ENCODE measurements around the gene VAV2. TPM values are rescaled to one million over a fixed set of nuclear protein-coding genes. Genes with fewer than 3 reads are reported as not detected.

Gene VAV2
- total RNA-seq, 1 donor from 2014 or later, result 9.1 TPM

GRCh38 chr9:133794016-133794760 is 197.9 kb downstream of the VAV2 start:
- ATAC-seq, result no peak

DNA sequence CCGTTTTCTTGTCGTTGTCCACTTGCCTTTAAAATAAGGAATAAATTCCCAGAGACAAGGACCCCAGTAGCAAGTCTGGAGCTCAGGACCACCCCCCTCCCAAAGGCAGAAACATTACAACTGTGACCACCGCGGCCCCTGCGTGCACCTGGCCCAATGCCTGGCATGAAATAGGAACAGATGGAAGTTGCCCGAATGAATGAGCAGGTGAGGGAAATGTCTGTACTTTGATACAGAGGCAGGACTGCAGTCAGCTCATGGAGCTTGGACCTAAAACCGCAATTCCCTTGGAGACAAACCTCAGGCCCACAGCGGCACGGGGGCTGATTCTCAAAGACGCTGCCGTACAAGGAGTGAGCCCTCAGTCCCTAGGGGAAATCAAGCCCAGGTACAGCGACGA is 198.7 kb downstream of the VAV2 start:
- no peak for ATAC-seq

DNA sequence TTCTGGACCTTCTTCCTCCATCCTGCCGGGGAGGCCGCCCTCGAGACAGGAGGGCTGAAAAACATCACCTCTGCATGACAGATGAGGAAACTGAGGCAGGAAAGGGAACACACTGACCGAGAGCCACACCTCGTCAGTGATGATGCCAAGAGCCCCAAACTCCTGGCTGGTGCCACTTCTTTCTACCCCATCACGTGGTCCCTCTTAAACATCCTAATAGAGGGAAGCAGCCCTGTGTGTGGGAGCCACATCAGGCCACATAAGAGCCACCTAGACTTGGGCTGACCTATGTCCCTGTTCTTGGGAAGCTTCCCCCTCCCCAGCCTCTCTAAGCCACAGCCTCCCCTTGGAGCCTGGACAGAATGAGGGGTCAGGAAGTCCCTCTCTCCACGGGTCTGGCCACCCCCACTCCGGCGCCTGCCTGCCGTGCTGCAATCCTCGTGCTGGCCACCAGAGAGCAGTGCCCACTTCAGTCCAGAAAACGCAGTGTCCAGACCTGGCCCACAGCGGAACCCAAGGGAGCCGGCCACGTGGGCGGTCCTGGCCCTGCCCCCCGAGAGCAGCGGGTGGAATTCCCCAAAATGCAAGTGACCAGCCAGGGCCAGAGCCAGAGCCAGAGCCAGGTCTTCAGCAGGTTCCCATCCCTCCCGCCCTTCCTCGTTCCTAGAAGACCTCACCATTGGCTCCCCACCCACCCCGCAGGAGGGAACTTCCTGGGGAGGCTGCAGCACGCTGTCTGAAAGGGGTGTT is 199.2 kb downstream of the VAV2 start:
- peak; percentile 63 for ATAC-seq

GRCh38 chr9:133791735-133792649 is 200.1 kb downstream of the VAV2 start:
- no peak for ATAC-seq

DNA sequence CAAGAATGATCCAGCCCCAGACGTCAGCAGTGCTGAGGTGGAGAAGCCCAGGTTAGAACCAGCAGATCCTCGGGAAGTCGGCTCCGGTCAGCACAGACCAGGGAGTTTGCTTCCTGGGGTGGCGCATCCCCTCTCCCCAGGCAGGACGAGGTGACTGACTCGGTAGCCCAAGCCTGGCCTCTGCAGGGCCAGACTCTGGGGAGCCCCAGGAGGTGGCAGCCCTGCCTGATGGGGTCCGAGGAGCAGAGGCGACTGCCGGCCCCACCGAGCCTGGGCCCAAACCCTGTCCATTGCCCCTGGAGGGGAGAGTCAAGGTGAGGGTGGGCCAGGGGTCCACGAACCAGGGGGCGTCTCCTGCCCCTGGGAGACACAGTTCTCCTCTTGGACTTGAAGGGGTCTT is 201.1 kb downstream of the VAV2 start:
- ATAC-seq, result no peak

- no peak for ATAC-seq
Measured at GRCh38 chr9:133789778-133790177, 202.3 kb downstream of the VAV2 start.

DNA sequence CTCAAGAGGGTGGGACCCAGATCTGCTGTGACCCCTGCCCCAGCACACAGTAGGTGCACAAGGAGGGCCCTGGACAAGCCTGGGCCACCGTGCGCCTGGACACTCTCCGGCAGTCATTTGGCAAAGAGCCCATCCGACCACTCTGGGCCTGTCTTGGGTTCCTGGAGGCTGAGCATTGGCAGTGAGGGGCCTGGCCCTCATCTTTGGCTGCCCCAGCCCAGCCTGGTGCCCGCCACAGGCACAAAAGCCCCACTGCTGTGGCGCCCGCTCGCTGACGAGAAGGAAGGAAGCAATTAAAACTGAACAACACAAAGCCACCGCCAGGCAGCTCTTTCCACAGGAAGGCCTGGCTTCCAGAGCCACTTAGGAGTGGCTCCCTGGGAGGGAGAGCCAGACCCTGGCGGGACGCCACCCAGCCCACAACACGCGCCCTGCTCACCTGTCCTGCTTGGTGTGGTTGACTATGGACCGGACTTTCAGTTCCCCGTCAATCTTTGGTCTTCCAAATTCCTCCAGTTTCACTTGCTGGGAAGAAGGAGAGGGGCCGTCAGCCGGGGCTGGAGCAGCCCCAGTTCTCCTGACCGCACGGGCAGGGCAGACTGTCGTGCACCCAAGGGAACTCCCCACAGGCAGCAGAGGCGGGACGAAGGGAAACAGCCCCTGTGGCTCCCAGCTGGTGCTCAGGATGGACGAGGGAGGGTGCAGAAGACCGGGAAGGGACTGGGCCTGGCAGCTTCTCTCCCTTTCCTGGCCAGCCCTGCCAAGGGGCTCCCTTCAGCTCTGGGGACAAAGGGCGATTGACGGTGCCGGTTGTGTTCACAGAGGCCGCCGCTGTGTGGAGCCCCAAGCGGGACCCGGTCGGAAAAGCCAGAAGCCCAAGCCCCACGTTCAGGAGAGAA is 203.1 kb downstream of the VAV2 start:
- ATAC-seq, result peak; percentile 3

DNA sequence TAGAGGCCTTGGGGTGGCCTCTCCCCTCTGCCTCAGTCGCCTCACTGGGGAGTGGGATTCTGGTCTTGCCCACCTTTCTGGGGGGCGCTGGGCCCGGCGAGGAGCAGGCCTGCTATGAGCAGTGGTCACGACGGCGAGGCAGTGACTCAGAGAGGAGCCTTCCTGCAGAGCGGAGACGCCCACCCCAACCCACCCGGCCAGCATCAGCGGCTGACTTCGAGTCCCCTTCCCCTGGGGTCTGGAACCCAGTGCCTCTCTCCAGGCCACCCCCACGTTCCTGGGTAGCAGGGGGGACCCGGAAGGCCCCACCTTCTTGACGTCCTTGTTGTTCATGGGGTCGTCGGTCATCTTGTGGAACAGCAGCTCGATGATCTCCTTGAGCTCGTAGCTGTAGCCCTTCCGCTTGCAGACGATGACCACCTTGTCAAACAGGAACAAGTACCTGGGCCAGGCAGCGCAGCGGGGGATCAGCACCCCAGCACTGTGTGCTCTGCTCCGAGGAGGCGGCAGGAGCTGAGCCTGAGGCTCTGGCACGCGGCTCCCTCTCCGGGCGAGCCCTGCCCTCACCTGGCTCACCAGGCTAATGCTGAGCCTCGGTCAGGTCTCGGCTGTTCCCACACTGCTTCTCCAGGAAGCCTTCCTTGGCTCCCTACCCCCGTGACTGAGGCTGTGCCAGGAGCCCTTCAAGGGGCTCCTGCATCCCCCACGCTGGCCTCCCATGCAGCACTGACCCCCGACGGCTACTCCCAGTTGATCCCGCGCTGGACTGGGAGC is 203.9 kb downstream of the VAV2 start:
- ATAC-seq, result no peak

DNA sequence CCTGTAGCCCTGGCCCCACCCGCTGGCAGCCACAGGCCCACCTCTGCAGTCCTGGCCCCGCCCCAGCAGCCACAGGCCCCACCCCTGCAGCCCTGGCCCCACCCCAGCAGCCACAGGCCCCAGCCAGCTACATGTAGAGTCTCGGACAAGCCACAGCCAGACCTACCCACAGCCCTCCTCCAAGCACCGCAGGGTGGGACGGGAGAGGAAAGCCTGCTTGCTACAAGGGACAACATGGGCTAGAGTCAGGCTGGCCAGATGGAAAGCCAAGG is 204.4 kb downstream of the VAV2 start:
- peak; percentile 64 for ATAC-seq

- ATAC-seq, result no peak
Measured at GRCh38 chr9:133786907-133787753, 205.0 kb downstream of the VAV2 start.

GRCh38 chr9:133786371-133786753 is 205.8 kb downstream of the VAV2 start:
- no peak for ATAC-seq

- no peak for ATAC-seq
Measured at GRCh38 chr9:133785753-133786370, 206.3 kb downstream of the VAV2 start.

GRCh38 chr9:133784731-133785561 is 207.2 kb downstream of the VAV2 start:
- ATAC-seq, result no peak

DNA sequence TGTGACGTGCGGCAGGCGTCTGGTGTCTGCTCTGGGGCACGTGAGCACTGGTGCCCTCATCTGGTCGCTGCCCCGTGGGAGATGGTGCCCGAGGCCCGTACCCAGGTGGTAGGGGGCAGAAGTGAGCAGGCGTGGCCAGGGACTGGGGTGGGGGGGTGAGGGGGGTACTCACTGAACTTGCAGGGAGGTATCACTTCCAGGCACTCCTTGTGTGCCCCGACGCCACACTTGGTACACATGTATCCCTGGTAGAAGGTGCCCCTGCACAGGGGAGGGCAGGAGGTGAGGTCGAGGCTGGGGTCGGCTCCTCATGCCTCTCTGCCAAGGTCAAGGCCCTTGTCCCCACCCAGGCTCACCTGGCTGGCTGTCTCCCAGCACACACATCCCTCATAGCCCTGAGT is 208.8 kb downstream of the VAV2 start:
- no peak for ATAC-seq

DNA sequence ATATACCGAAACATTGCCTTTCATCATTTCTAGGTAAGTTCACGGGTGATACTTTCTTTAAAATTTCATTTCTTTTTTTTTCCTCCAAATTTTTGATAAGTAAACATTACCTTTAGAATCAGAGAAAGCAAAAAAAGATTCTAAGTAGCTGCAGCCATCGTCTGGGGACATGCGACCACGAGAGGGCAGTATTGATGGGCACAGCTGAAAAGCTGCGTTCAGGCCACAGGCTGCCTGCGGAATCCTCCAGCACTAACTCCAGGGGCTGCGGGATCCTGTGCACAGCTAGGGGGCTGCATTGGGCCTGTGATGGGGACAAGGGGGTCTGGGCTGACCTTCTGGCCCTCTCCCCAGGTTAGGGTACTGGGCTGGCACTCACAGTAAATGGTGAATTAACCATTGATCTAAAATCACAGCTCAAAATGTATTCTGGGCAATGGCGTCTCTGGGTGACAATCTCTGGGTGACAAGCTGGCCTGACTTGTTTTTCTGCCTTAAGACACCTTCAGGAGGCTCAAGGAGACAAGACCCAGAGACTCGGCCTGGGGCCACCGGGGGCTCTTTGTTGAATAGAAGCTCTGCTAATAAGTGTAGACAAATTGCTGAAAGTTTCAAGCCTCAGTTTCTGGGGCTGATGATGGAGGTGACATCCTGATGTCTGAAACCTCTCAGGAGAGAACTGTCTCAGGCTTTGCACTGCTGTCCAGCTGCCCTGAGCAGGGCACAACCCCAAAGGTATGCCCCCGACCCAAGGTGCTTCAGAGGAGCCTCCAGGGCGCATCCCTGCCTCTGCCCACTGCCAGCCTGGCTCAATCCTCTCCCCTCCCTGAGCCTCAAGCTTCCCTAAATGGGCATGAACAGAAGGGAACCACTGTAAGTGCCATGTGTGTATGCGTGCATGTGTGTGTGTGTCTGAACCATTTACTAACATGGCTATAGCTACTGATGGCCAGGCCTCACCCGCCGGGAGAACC is 209.7 kb downstream of the VAV2 start:
- ATAC-seq, result peak; percentile 47

DNA sequence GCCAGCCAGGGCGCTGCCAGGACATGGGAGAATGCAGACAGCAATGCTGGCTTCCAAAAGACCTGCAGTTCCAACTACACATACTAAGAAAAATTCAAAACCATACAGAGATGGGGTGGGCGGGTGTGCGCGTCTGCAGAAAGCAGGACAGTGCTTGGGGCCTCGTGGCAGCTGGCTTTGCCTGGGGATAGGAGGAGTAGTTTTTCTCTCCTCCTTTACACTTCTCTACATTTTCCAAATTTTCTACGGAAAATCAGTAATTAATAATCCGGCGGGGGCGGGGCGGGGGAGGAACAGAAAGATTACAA is 210.3 kb downstream of the VAV2 start:
- no peak for ATAC-seq

DNA sequence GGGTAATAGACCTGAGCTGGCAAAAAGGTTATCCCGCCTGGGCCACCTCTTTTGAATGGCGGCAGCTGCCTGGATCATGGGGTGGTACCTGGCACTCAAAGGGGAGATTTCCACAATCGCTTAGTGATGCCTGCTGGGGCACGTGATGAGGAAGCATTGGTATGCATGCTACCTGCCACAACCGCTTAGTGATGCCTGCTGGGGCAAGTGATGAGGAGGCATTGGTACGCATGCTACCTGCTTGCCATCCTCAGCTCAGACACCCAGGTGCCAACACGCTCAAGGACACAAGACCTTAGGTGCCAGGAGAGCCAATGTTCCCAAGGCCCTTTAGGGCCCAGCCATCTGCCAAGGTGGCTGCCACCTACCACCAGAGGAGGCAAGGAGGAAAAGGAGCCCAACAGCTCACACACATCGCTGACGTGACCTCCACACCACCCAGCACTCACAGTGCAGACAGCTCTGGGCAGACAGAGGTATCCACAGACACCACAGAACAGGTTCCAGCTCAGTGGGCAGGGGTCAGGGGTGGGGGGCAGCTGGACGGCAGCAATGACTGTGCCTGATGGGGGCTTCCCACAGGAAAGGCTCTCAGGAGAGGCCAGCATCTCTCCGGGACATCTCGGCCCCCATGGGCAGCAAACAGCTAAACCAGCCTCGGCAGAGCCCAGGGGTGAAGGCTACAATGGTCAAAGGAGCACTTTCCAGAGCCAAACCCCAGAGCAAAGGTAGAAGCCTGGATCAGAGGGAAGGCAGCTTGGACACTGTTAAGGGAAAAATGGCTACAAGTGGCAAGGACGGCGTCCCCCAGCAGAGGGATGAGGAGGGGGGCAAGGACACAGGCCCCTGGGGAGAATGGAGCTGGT is 210.9 kb downstream of the VAV2 start:
- ATAC-seq, result no peak

Data from esophagus mucosa (tissue), 1 donor.